HG03432 (cell line): ENCODE data around the gene SSBP2.
A peak's percentile ranks its signal among the peaks of the same experiment; 100 is the strongest.
"Not testable (repeated sequence)": the region's sequence is repeated elsewhere in the genome, so short reads cannot be mapped to it uniquely, and the experiment has no call there.

Source experiments
- ATAC-seq: cut with Tn5 transposase; IDR thresholded peaks from one replicate; pipeline ENCODE4 v1.9.1; 2021; ENCODE audit warnings: mild to moderate bottlenecking, moderate library complexity; ENCODE audit not compliant: unreplicated experiment

SSBP2 gene

DNA sequence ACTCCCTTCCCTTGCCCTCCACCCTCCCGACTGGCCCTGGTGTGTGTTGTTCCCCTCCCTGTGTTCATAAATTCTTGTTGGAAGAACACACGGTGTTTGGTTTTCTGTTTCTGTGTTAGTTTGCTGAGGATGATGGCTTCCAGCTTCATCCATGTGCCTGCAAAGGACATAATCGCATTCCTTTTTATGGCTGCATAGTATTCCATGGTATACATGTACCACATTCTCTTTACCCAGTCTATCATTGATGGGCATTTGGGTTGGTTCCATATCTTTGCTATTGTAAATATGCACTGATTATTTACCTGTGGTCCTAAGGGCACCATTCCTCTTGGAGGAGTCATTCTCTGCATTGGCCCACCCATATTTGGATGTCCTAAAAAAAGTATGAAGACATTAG, 277.5 kb downstream of the SSBP2 start:
- ATAC-seq = not testable (repeated sequence)

DNA sequence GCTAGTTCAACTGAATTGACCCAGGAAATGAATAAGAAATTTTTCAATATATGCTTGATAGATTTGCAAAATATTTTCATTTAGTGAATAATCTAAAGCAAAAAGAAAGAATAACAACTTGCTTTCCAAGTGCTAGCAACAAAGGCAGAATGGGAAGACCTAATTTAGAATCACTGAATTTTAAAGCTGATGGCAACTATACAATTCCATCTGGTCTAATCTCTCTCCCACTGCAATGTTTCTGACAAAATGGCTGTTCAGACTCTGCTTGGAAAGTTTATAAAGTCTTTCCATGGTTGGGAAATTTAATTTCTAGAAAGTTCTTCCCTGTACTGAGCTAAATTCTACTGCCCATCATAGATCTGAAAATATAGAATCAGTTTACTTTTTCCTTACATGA, 281.2 kb downstream of the SSBP2 start:
- ATAC-seq = no peak

DNA sequence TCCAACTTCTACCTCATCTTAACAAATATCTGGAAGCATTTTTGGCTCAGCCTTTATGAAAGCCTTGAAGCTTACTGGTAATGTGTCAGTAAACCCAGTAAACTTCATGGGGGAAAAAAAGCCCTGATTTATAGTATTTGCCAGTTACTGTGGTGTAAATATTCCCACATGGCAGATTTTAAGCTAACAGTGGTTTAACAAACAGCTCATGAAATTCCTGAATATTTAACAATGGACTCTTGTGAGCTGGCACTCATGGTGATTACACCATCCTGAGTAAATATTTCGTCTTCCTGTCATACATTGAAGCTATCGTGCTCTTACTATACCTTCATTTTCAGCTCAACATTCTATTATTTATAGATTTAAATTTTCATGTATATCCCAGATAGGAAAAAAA, 300.0 kb downstream of the SSBP2 start:
- no peak for ATAC-seq

DNA sequence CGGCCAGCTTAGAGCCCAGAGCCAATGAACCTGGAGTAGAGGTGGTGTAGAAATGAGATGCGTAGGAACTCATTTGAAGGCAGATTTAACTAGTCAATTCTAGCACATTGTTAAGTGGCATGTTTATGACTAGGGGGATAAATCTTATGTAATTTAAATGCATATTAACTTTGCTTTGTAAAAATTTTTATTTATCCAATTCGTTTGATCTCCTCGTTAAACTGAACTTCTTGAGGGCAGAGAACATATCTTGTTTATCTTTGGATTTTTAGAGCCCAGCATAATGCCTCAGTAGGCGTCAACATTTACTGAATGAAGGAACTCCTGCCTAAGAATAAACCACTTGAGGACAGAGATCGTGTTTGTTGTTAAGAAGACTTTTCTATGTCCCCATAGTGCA, 315.9 kb downstream of the SSBP2 start:
- ATAC-seq = no peak

DNA sequence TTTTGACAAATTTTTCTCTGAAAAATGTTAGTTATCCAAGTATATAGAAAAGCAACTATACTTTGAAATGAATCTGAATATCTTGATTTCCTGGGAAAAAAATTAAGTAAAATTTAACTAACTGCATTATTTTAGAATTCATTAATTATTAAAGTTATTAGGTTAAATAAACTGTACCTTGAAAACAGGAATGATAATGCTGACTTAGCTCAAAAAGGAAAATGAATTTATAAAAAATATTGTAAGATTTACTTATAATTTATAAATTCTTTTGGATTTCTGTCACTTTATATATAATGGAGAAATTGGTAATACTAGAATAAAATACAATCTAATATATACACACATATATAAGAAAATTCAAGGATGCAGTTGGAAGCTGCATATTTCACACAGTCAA, 320.9 kb downstream of the SSBP2 start:
- ATAC-seq = no peak

DNA sequence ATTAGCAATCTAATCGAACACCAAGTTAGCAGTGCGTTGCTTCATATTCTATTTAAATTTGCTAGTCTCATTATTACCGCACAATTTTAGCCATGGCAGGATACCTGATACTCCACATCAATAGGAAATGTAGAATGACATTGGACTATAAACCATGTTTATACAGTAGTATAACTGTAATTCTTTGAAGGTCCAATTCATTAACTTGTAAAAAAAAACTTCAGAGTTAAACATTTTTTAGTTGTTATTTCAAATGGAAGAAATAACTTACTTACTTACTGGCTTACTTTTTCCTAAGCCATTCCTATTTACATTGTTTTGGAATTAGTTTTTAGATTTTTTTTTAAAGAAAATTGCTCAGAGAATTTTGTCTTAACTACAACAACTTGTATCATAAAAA, 321.5 kb downstream of the SSBP2 start:
- no peak for ATAC-seq

DNA sequence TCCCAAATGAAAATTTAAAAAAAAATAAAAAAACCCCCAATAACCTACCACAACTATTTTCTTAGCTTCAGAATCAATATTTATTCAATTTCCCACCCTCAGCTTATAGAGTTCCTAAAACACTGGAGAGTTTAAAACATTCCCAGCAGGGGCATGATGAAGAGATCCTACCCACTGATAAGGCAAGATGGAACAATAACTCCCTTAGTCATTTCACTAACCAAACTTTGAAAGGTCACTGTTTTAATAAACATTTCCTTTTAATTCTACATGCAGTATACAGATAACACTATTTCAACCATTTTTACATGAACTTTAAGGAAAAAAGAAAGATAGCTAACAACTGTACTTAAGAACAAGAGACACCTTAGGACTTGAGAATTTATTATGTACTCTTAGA, 322.0 kb downstream of the SSBP2 start:
- no peak for ATAC-seq

DNA sequence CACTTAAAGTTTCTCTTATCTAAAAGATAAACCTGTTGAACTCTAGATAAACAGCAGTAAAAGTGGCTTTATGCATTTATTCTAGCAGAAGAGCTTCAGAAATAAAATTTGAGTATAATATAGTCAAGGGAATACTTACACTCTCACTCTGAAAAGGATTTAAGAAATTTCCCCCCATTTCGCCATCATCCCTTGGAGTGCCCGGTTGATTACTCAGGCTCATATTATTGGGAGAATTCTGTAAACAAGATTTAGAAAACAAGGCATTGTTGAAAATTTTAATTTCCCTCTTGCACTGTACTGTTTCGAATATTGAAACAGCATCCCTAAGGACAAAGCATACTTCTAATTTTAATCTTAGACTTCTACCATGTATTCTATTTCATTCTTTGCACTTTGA, 322.5 kb downstream of the SSBP2 start:
- ATAC-seq = no peak

DNA sequence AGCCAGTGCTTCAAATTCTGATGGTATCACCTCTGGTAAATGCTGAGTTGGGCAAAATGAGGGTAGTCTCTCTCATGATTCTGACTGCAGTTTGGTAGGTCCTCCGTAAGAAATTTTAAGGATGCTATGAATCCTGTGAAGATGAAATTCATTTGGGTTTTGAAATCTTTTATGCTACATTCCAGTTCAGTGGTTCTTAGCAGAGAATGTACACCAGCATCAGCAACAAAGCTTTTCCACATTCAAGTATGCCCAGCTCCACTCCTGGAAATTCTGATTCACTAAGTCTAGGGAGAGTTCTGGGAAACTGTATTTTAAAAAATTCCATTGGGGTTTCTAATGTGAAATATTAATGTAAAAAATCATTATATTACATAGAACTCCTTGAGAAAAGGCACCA, 323.3 kb downstream of the SSBP2 start:
- ATAC-seq = no peak

DNA sequence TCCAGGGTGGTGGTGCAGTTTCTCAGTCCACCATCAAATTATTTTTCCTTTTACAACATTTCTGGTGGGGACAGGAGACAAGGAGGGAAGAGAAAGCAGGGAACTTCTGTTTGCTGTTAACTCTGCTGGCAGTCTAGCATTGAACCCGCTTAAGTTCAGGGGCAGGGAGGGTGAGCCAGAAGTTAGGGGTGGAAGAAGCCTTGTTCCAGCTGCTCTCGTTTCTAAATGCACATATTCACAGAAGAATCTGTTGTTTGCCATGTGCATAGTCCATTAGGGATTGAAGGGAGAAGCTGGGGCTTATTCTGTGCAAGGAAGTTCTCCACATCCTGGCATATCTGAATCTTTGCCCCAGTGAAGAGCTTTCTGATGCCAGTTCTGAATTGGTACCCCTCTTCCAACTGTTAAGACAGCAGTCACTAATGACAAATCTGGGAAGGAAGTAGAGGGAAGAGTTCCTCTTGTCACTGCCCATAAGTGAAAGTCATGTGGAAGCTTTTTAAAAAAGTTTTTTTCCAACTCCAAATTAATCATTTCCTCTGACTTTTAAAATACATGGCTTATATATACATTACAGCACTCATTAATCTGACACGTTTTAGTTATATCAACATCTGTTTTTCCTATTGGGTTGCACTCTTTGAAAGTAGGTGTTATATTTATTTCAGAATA, 324.4 kb downstream of the SSBP2 start:
- ATAC-seq = no peak

DNA sequence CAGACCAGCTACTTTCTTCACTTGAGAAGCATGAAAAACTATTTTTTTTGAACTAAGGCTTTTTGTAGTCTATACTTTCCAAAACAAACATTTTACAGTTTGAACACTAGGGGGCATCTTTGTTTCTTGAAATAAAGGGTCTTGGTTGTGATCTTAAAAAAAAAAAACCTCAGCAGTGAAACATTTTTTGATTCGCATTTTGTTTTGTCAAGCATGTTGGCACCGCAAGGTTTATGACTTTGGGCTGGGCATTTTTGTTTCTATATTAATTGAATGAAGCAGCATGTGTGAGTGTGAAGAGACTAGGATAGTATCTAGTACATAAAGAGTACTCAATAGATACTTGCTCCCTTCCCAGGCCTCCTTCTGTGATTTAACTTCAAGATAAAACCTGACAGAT, 325.3 kb downstream of the SSBP2 start:
- no peak for ATAC-seq

DNA sequence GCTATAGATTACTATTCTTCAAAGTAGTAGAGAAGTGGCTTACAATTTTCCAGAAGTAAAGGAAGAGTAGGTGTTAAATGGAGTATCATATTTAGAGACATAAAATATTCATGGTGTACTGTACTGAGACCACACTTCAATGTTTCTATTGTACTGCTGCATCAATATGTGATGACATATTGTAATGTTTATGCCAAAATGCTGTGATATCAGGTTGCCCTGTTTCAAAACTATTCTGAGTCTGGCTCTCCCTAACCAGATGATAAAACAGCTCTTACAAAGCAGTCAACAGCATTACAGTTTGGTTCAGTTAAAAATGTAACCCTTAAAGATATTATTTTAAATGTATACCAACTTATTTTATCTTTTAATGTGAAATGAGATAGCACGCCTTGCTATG, 326.2 kb downstream of the SSBP2 start:
- no peak for ATAC-seq

DNA sequence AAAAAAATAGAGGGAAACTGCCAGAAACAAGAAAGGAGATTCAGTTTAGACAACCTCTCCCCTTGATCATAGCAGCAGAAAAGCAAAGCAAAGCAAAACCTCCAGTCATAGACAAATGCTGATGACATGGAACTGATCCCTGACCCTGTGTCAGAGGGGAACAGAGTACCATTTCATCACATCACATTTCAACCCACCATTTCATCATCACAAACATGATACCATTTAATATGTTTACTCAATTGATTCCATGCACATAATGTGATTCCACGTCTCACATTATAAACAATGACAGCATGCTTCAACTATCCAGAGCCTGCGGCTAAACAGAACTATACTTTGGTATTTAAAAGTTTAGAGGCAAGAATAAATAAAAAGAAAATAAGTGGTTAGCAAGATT, 328.2 kb downstream of the SSBP2 start:
- no peak for ATAC-seq

DNA sequence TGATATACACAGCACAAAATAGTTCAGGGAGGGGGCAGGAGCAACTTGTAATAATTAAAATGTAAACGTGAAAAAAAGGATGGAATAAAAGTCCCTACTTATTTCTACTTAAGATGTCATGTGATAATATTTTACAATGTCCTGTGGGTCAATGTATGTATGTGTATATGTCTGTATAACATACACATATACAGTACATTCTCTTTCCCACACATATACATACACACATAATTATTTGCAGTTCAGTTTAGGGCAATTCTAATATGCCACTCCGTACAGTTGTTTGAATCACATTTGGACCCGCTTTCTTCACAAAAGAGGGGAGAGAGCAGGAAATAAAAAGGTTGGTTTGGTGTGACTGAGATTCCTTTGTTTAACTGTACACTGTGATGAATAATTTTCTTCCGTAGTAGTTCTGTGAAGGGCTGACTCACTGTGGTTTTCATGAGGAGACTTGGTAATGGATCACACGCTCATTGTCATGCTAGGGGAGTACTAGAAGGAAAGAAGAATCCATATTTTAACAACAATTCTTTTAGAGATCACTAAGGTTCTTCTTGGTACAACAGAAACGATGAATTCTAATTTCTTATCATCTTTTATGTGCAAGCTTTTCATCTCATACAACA, 330.7 kb downstream of the SSBP2 start:
- ATAC-seq = peak; percentile 66

DNA sequence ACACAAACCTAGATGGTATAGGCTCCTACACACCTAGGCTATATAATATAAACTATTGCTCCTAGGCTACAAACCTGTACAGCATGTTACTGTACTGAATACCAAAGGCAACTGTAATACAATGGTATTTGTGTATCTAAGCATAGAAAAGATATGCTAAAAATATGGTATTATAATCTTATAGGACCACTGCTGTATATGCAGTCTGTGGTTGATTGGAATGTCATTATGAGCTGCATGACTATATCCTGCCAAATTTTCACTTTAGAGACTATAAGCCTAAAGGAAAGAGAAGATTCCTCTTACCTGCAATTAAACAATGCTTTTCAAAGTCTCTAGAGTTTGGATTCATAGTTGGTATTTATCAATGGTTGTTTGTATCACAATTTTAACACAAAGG, 332.3 kb downstream of the SSBP2 start:
- no peak for ATAC-seq

DNA sequence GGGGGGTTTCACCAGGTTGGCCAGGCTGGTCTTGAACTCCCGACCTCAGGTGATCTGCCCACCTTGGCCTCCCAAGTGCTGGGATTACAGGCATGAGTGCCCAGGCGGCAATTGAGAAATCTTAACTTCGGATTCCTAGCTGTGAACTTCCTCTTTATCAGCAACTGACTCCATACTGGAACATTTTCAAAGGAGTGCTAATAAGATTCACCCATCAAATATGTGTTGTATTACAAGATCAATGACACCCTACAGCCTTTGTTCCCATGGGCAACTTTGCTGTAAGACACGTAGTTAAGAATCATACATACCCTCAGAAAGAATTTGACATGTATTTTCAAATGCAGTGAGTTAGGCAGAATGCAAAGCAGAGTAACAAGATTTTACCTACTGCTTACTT, 333.8 kb downstream of the SSBP2 start:
- ATAC-seq = no peak

DNA sequence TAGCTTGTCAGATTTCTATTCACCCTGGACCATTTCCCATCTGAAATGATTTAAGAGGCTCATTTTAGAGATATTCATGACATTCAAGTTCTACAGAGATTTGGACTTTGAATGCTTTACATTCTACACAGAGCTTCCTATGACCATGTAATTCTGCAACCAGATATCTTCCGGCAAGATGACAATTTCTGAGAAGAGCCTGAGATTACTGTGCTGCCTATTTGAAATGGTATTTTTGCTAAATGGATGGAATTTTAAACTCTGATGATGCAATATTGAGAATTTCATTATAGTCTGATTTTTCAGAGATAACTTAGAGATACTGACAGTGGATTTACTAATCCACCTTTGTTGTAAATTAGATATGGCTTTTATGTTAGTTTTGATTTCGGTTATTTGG, 341.0 kb downstream of the SSBP2 start:
- ATAC-seq = no peak

DNA sequence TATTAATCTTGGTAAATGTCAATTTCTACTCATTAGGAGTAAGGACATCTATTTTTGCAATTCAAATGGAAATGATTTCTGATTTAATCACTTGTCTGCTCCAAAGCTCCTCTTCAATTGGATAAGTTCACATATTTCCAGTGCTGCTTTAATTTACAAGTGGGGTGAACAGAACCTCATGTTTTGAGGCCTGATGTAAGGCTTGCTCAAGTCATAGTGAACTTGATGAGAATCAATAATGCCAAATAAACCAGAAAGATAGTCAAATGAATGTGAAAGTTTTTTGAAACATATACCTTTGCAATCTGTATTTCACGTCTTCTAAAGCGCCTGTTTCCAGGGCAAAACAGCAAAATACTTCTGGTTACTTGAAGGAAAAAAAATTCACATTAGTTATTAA, 341.5 kb downstream of the SSBP2 start:
- no peak for ATAC-seq

DNA sequence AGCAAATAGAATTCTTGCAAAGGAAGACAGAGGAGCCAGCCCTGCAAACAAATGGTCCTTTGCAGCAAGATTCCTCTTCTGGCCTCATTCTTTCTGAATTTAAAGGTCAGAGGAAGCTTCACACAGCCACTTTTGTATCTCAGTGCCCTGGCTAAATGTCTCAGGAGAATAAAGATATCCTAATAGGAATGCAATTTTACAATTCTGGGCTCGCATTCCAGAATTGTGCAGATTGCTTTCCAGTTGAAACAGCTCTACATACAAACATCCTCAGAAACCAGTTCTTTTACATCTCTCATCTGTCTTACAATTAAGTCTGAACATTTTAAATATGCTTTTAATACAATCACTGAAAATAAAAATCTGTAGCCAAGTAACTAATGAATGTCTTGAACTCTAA, 342.4 kb downstream of the SSBP2 start:
- no peak for ATAC-seq

DNA sequence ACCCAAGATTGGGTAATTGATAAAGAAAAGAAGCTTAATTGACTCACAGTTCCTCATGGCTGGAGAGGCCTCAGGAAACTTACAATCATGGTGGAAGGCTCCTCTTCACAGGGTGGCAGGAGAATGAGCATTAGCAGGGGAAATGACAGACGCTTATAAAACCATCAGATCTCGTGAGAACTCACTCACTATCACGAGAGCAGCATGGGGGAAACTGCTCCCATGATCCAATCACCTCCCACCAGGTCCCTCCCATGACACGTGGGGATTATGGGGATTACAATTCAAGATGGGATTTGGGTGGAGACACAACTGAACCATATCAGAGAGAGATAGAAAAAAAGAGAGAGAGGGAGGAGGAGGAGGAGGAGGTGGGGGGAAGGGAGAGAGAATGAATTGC, 343.1 kb downstream of the SSBP2 start:
- ATAC-seq = not testable (repeated sequence)

DNA sequence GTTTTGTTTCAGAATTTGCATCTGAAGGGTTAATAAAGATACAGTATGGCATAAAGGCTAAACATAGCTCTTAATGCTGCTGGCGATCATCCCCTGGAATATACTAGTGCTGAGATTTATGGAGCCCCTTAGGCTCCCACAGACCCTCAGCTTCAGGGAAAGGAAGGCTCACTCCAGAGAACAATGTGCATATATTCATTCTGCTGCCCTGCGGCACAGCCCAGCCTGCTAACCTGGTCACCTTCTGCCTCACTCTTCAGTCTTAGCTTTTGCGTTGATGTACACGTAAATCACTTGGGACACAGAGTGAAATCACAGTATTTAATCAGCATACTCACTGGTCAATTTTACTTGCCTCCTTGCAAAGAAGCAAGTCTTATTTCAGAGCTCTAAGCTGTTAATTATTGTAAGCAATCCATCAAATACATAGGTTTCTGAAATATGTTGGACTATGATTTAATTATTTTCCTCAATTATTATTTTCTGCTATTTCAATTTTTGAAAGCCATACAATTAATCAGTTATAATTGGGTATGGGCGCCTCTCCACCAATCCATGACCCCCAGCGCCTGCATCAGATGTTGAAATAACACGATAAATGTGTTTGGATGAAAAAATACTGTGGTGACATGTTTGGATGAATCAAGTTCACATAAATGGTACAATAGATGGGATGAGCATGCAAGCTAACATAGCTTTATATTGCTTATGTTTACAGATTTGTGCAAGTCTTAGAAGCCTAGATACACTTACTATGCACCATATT, 345.6 kb downstream of the SSBP2 start:
- ATAC-seq = no peak

DNA sequence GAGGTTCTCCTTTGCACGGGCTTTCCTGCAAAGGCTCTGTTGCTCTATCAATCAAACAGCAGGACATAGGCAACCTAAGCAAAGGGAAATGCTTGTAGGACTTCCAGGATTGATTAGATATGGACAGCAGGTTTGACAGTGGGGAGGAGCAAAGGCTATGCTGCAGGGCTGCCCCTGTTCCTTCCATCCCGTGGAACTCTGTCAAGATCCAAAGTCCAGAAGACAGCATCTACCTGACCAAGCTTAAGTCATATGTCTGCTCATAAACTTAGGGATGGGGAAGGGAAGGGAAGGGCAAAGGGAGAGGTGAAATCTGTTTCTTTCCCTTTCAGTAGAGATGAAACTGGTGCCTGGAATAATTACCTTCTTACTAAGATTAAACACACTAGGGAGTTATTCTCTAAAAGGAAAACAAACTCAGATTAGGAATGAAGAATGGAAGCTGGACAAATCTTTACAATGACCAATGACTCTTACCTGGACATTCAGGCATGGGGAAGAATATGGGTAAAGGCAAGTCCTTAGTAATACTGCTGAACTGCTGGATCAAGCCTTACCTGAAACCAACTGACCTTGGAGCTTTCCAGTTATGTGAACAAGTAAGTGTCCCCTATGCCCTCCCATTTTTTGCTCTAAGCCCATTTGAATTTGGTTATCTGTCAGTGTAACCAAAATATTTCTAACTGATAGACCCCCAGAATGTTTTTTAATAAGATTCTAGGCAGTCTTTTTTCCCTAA, 348.5 kb downstream of the SSBP2 start:
- no peak for ATAC-seq
